GM19452 (cell line): ENCODE results near the gene CREB3L4.

Experiments used
- ATAC-seq: cut with Tn5 transposase; IDR thresholded peaks from one replicate; pipeline ENCODE4 v1.9.1; 2021; ENCODE audit not compliant: unreplicated experiment

The CREB3L4 gene, protein sequence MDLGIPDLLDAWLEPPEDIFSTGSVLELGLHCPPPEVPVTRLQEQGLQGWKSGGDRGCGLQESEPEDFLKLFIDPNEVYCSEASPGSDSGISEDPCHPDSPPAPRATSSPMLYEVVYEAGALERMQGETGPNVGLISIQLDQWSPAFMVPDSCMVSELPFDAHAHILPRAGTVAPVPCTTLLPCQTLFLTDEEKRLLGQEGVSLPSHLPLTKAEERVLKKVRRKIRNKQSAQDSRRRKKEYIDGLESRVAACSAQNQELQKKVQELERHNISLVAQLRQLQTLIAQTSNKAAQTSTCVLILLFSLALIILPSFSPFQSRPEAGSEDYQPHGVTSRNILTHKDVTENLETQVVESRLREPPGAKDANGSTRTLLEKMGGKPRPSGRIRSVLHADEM

DNA sequence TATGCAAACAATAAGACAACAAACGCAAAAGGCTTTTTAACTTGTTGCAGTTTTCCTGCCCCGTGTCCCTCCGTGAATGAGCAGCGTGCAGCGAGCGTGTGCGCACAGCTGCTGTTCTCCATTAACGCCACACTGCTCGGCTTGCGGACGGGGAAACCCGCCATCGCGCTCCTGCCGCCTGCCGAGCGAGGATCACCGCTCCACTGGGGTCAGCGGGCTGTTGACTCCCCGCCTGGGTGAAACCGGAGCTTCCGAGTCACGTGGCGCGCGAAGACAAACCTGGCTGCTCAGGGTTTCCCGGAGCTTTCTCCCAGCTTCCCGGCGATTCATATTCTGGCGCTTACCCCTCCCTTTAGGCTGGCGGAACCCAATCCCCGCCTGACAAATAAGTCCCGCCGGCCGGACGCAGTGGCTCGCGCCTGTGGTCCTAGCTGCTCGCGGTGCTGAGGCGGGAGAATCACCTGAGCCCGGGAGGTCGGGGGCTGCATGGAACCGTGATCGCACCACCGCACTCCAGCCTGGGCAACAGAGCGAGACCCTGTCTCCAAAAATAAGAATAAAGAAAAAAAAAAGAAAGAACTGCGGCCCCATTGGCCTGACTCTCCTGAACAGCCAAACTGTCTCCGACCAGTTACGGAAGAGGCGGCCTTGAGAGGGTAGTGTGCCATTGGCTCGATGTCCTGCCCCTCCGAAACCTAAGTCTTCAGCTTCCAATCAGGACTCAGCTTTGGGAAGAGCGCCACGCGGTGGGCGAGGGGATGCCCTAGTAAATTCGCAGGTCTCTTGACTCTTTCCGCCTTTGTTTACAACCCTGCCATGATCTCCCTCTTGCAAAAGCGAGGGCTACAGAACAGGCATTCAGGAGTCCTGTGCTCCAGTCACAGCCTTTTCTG lies at the start of gene CREB3L4:
Gene CREB3L4, plus strand, starts transcription at position 796 of the 893 bp plus-strand sequence. CDS start 624 bp downstream, outside the sequence.
- peak; percentile 68 for ATAC-seq

DNA sequence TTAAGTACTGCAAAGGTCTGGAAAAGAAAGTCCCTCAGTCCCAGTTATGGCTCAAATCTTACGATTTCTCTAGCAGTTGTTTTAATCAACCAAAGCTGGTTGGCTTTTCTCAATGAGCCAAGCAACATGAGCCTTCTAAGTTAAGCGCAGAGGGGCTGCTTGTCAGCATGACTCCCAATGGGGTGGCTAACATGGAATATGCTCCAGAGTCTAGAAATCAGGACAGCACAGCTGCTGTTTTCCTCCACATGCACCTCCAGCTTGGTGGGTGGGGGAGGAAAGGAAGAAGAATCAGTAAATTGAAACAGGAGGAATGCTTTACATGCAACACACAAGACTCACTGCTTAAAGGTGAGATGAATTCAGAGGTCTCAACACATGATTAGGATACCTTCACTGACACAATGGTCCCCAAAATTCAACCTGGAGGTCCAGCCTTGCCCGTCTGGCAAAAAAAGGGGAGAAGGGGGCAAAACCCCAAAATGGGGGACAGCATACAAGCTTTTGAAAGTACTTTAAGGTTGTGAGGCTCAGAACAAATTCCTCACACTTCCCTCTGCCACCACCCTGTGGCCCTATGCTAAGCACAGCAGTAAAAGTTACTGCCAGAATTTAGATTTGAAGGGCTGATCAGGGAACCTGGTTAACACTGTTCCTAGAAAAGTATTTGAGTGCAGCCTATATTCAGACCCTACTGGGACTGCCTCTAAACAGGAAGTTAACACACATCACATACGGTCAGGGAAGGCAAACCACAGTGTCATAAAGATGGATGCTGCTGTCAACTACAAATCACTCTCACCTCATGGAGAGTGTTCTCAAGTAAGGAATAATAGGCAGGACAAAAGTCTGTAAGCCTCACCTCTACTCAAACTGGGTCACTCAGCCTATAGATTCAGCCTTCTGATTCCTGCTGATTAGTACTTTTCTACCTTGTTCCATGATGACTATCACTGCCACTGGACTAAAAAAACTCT lies 47.5 kb upstream of the CREB3L4 start:
- ATAC-seq: no peak

DNA sequence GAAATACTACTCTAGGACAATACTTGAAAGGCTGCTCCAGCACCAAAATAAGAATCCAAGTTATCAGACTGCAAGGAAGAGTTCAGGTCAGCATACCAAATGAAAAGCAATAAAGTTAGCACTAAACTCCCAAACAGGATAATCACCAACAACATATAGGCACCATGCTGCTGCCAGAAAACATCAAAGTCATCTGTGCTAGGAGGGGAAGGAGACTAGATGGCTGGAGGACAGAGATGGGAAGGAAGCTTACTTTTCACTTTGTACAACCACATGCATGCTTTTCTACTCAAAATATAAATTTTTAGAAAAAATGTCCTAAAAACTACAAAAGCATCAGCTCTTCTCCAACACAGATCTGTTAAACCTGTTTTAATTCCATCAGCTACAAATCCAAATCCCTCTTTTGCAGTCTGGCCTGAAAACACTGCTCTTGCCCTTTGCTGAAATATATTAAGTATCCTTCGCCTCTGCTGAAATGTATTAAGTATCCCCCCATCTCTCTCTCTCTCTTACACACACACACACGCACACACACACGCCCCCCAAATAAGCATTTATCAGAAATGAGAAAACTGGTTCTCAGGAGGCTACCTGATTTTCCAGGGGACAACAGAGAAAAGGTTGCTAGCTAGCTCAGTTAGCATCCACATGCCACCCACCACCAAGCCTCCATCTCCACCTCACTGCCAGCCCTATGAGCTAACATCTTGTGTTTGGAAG lies 46.5 kb upstream of the CREB3L4 start:
- ATAC-seq: no peak

DNA sequence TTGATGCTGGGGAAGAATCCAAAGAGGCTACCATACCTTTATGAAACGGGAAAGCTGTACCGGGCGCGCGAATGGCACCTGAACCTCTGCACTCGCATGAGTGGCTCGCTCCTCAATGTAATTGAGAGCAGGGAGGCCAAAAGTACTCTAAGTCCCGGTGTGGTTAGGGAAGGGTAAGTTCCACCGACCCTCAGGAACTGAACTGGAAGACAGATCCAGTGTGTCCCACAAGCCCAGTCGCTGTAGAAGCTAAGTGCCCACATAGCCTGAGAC lies 46.0 kb upstream of the CREB3L4 start:
- ATAC-seq: no peak

DNA sequence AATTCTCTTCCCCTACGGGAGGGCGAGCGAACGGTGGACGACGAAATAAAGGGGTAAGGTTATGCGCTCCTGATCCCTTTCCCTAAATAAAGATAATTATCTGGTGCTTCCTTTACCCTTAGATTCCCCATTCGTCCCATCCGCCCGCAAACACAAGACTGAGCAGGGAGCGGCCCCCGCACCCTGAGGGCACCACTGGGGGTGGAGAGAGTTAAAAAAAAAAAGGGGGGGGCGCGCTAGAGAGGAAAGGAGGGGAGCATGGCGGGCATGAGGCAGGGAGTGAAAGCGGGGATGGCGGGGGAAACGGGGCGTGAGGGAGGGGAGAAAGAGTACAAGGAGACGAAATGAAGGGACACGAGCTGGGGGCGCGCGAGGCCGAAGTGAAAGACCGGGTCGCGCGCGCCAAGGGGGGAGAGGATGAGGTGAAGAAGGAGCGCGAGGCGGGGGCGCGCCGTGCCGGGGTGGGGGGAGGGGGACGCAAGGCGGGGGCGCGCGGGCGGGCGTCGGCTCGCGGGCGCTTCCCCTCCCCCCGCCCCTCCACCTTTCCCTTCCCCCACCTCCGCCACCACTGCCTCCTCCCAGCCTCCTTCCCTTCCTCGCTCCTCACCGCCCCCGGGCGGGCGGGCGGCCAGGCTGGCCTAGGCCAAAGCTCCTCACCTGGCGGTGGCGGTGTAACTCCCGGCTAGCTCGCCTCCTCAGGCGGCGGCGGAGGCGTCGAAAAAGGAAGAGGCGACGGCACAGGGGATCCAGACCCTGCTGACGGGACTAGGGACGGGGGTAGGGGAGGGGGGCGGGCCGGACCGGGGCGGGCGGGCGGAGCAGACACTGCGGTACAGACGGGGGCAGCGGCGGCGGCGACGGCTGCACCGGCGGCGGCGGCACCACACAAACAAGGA lies 45.4 kb upstream of the CREB3L4 start:
- peak; percentile 27 for ATAC-seq

DNA sequence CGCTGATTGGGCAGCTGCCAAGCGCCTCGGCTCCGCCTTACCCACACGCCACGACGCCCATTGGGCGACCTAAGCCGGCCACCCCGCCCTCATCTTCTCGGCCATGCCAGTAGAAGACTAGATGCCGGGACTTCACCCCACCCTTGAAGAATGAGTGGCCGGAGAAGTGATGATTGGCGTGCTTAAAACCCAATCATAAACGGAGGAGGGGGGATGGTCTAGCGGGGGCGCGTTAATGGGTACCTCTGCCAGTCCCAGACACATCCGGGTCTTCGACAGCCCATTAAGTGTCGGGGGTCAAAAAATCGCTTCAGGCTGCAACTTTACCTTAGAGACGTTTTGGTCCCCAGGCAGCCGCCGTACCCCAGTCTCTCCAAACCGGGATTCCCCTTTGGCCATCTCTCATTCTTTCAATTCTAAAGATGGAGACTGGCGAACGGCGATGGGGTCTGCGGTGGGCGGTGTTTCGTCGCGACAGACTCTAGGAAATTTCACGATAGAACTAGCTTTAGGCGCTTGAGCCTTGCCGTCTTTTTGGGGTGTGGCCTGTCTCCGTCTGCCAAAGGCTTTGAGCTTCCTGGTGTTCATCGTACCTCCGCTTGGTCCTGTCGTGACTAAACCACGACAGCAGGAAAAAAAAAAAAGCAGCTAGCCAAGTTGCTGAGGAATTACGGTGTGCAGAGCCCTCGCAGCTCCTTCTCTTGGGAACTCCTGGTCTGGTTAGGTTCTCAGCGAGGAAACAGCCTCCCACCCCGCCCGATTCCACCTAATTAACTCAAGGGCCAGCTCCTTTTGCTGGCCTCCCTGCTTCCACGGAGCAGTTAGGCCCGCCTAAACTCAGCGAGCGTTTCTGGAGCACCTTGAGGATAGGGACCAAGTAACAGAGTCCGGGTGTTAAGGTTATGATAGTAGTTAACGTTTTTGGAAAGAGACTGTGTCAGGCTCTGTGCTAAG lies 44.5 kb upstream of the CREB3L4 start, which contains the start of gene GATAD2B:
Gene GATAD2B, minus strand, starts transcription at position 1 of the 954 bp plus-strand sequence. CDS start 94,625 bp downstream, outside the sequence.
- peak; percentile 91 for ATAC-seq

DNA sequence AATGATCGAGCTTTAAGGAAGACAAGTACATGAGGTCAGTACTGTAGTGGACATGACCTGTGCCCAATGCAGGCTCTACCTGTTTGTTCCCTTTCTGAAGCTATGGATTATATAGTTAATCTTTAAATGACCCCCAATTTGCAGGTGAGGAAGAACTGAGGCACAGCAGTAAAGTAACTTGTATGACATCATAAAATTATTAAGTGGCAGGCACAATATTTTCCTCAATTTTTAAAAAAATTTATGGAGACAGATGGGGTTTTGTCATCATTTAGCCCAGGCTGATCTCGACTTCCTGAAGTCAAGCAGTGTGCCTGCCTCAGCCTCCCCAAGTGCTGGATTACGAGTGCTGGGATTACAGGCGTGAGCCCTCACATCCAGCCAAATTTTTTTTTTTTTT lies 41.3 kb upstream of the CREB3L4 start:
- ATAC-seq: no peak

DNA sequence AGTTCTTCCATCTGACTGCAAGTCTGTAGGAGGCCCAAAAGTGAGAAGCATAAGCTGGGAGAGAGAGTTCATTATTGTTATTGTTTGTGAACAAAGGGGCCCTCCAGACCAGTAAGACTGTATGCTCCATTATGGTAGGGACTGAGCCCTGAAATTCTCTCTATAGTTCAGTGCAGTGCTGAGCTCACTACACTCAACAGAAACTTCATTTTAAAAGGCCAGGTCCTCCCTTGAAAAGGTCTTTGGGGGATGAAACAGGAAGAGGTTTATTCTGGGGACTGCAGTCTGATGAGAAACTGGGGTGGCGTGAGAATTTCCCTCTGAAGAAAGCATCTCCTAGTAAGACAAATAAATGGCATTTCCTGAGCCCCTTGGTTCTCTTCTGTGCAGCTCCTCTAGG lies 39.5 kb upstream of the CREB3L4 start:
- ATAC-seq: no peak

DNA sequence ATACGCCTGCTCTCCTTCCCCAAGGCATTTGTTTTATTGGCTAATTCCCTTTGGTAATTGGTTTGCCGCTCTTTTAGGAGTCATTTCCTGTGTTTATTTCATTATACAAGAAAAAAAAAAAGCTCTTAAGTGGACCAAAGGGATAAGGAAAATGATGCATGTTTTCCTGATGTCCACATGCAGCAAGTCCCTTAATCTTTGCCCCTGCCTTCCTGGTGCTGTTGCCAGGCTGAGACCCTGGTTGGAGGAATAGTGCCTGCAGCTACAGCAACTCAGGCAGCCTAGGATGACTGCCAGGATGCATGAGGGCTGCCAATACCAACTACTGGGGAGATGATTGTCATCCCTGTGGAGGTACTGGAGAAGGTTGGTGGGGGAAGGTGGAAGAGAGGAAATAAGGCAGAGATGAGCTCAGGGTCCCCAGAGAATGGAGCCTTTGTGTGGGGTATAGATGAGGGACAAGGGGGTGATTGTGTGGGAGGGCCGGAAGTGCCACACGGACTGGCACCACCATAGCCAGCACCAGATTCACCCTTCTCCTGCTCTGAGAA lies 38.8 kb upstream of the CREB3L4 start:
- no peak for ATAC-seq

DNA sequence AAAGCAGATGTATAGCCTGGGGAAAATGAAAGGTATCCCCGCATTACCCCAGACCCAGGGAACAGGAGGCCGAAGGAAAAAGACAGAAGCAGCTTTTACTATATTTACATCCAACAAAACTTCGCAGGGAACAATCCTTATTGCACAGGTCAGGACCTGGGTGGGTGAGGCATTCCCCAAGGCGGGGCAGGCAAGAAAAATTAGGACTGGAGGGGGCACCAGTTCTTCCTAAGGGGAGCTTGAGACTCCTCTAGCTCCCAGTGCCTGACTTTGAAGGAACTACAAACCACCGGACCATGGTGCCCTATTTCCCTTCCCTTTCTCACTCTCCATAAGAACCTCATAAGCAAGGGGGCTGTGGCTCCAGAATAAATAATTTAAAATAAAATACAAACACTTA lies 38.3 kb upstream of the CREB3L4 start:
- no peak for ATAC-seq

DNA sequence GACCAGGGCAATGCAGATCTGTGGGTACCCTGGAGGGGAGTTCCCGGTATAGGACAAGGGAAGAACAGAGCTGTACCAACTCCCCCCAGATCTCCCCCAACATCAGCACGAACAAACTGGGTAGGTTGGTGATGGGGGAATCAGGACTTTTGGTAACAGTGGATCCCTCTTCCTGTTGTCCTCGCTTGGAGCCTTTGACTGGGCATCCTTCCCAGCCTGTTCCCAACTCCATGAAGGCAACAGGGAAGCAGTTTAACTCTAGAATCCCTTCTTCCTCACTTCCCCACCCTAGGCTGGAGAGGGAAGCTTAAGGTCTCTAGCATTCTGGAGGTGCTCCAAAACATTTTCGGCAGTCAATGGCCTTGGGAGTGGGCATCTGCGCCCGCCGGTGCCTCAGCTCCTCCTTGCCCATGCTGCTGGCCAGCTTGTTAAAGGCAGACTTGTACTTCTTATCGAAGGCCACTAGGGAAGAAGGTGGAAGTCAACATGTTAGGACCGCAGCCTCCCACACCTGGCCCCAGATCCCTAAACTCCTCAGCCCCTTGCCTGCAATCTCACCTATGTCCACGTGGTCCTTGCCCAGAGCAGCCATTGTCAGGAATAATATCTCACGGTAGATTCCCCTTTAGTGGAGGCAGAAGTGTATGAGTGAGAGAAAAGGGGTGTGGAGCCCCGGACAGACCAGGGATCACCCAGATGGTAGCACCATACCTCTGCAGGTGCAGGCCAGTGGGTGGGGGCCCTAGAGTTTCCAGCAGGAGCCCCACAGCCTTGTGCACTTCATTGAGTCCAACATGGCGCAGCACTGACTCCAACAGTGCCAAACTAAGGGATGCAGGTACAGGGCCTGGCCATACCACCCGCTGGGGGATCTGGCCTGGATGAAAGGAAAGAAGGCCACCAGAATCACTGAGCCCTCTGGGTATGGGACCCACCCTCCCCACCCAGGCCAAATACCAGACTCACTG lies 37.4 kb upstream of the CREB3L4 start:
- no peak for ATAC-seq

DNA sequence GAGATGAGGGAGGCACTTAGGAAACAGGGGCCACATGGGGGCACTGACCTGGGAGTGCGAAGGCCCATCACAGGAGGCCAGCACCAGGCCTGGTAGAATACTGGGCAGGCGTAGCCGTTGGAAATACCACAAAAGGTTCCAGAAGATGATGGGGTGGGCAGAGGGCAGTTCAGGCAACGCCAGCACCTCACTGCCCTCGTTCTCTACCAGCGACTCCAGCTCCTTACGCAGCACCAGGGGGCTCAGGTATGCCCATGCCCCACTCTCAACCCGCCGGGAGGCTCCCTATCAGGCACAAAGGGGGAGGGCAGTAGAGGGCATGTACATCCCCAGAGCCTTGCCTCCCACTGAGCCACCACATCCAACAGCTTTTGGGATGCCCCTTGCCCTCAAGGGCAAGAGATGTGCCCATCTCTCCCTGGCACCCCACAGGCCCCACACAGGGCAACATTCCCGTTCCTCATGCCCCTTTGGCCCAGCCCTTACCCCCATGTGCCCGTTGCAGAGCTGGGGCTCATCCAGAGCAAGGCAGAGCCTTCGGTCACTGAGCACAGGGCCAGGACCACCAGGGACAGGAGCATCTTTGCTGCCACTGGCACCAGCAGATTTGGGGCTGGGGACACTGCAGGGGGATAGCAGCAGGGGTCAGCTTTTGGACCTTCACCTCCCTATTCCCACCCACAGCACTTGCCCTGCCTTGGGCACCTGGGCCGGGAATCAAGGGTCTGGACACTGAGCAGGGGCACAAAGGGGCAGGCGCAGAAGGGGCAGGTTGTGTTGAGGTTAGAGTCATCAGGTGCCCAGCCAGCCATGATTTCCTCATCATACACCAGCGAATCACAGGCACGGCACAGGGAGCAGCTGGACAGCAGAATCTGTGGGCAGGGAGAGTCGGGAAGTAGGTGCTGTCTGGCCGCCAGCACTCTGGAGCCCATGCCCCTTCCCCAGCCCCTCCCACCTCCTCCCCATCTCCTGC lies 35.3 kb upstream of the CREB3L4 start:
- no peak for ATAC-seq

DNA sequence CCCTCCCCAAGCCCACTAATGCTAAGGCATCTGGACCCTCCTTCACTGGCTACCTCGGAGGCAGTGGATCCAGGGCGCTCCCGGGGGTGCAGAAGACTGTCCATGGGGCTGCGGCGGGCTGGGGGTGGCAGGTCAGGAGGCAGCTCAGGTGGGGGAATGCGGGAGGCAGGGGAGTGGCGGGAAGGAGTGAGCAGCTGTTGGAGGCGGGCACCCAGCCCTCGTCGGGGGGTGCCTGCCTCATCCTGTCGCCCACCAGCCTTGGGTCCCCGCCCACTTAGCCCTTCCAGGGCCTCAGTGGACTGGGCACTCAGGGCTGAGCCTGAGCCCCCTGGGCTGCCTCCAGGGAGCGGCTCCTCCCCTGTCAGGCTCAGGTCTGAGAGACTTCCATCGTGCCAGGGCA lies 34.3 kb upstream of the CREB3L4 start:
- no peak for ATAC-seq

DNA sequence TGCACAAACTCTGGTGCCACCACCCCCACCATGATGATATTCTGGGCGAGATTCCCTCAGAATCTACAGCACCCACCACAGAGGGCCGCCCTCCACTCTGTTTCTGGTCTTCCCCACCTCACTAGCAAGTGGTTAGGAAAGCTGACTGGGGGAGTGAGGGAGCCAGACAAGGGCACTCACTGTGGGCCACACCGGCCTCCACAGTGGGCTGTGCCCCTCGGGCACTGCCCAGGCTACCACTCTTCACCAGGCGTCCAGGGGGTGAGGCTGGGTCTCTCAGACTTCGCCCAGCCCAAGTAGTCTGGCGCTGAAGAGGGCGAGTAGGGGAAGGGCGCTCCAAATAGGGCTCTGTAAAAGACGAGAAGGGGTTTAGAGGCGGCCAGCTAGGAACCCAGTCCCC lies 33.7 kb upstream of the CREB3L4 start:
- ATAC-seq: no peak

DNA sequence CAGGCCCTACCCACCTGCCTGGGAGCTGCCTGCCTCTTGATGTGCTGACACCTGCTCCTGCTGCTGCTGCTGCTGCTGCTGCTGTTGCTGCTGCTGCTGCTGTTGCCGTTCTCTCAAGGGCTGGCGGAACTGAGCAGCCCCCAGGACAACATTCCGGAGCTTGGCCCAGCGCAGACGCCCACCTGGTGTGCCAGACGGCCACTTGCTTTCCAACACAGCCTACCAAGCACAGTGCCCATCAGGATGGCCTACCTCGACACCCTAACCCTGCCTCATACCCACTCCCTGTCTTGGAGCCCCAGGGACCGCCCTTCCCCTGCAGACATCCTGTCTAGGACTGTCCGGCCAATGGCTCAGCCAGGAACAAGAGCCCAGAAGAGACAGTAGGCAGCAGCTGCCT lies 33.0 kb upstream of the CREB3L4 start:
- no peak for ATAC-seq
